ENCODE measurements around the gene CDK4.

CDK4 gene

GRCh38 chr12:57740656-57741412 lies 11.3 kb downstream of the CDK4 start:
- in situ Hi-C loops (cut with MboI; ENCODE audit: low sequenced_read_pairs) = no loop called here

DNA sequence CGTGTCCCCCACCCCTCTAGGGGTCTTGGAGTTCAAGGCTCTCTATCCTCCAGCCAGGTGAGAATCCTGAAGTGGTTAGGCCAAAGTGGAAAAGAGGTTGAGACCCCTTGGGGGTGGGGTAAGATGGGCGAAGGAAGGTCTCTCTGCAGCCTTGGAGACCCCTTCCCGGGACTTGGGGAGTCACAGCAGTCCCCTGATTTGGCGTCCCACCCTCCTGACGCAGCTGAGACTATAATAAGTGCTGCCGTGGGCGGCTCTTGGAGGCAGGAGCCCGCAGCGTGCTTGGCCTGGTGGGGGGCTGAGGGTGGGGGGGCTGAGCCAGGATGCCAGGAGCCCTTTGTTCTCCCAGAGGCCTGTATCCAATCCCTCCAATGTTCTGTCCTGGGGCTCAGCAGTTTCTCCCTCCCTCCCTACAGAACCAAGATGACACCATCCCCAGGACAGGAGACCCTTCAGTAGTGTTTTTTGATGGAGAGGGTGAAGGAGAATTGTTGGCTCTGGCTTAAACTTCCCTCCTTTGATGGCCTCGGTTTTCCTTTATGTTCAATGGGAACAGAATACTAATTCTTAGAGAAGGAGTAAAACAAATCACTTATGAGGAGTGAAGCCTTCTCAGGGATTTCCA lies 12.1 kb downstream of the CDK4 start:
- in situ Hi-C loops (cut with MboI; ENCODE audit: low sequenced_read_pairs) = no loop called here

GRCh38 chr12:57739387-57739786 lies 12.7 kb downstream of the CDK4 start:
- in situ Hi-C loops (cut with MboI; ENCODE audit: low sequenced_read_pairs) = no loop called here

- in situ Hi-C loops (cut with MboI; ENCODE audit: low sequenced_read_pairs) = no loop called here
These were observed 13.4 kb downstream of the CDK4 start, which contains the start of gene AGAP2 for GRCh38 chr12:57738661-57739237. AGAP2 (minus strand) TSS chr12:57738742; CDS start chr12:57738246, 496 bp downstream.

DNA sequence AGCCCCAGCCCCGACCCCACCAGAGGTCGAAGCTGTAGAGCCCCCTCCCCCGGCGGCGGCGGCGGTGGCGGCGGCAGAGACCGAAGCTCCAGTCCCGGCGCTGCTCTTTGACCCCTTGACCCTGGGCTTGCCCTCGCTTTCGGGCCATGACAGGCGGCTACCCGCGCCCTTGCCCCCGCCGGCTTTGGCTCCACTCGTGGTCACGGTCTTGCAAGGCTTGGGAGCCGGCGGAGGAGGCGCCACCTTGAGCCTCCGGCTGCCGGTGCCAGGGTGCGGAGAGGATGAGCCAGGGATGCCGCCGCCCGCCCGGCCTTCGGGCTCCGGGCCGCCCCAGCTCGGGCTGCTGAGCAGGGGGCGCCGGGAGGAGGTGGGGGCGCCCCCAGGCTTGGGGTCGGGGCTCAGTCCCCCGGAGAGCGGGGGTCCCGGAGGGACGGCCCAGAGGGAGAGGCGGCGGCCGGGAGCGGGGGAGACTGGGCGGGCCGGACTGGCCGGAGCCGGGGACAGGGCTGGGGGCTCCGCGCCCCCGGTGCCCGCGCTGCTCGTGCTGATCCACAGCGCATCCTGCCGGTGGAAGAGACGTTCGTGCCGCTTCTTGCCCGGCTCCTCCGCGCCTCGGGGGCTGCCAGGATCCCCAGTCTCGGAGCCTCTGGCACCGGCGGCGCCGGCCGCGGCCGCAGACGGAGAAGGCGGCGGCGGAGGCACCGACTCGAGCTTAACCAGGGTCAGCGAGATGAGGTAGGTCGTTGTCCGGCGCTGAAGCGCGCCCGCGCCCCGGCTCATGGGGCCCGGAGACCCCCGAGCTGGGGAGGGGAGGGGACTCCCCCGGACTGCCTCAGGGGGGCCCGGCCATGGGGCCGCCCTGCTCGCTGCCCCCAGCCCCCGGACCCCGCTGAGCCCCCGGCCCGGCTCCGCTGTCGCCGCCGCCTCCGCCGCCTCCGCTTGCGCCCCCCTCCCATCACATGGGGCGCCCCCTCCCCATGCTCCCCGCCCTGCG lies 14.3 kb downstream of the CDK4 start:
- in situ Hi-C loops (cut with MboI; ENCODE audit: low sequenced_read_pairs) = no loop called here

GRCh38 chr12:57736741-57737466 lies 15.2 kb downstream of the CDK4 start:
- in situ Hi-C loops (cut with MboI; ENCODE audit: low sequenced_read_pairs) = no loop called here

DNA sequence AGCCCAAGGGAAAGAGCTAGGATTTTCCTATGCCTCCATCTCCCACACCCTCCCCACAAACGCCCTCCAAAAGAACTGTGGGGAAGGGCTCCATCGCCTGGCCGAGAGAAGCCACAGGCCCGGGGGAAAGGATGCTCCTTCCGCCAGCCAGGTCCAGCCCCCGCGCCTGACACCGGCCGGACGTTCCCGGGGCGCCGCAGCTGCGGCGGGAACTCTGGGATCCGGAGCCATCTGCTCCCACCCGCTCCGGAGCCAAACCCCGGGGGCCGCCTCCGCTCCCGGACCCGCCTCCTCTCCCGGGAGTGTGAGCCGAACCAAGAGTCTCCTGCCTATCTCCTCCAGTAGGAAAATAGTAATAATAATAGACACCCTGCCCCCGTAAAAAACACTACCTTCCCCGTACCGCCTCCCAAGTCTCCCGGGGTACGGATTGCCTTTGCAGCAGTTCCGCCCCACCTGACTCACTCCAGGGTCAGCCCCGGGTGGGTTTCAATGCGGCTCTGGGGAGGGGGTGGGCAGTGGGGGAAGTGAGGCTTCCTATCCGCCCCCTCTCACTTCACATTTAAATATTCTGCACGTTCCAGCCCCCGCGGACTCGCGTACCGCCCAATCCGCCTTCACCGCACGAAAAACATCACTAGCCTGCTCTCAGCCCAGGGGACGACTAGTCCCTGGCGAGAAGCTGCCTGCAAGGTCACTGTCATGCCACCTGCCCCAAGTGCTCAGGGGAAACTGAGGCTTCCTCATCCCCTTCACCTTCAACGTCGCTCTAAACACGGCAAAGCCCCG lies 16.0 kb downstream of the CDK4 start:
- in situ Hi-C loops (cut with MboI; ENCODE audit: low sequenced_read_pairs) = no loop called here

DNA sequence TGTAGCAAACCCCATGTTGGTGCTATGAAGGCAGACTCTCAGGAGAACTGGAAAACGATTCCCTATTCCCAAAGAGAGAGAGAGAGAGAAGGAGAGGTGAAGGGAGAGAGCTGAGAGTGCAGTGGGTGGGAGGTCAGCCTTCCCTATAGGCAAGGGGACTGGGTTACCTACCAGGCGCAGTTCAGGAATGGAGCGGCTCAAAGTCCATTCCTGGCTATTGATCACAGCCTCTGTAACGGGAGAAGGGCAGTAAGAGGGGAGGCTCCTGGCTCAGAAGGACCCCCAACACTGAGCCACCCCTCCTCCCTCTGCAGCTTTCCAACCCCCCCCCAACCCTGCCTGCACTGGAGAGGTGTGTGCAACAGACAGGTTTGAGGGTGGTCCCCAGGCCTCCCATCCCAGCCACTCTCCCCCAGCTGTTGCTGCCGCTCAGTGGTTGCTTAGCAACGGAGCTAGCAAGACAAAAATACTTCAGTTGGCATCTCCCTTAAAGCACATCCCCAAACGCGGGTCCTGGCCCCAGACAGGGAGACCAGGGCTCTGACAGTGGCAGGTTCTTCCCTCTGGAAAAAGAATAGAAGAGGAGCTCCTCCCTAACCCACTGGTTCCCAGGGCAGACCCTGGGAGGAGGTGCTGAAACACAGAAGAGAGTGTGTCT lies 16.8 kb downstream of the CDK4 start:
- in situ Hi-C loops (cut with MboI; ENCODE audit: low sequenced_read_pairs) = no loop called here

- in situ Hi-C loops (cut with MboI; ENCODE audit: low sequenced_read_pairs) = no loop called here
These were observed 17.5 kb downstream of the CDK4 start for GRCh38 chr12:57734591-57734990.

GRCh38 chr12:57733928-57734327 lies 18.2 kb downstream of the CDK4 start:
- in situ Hi-C loops (cut with MboI; ENCODE audit: low sequenced_read_pairs) = no loop called here

DNA sequence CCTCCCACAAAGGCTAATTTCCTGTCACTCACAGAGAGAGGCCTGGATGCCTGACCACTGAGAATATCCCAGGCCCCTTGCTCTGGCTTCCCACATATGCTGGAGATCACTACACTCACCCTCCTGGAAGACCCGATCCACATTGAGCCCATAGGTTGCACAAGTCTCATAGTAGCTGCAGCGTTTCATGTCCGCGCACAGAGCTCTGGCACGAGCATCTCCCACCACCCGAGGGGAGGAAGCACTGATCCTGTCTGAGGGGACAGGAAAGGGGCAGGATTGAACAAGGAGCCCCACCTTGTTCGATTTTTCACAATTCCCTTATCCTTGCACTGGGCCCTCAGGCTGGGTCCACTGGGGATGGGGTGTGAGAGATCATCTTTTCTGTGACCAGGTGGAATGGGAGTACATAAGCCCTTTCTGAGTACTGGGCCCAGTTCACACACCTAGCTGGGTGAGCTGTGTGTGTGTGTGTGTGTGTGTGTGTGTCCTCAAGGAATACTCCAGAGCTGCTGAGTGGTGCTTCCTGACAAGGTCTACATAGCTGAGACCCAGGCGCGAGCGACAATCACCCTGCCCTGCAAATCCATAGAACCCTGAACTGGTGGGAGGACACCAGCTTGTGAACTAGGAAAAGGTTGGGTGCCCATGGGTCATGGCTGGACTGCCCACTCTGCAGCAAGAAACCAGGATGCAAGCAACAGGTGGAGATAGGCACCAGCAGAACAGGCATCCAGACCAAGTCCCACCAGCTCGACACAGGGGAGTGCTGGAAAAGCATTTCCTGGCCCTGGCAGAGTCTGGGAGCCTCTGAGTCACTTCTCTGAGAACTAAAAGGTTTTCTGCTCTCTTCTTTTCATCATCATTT lies 19.1 kb downstream of the CDK4 start:
- in situ Hi-C loops (cut with MboI; ENCODE audit: low sequenced_read_pairs) = no loop called here

- in situ Hi-C loops (cut with MboI; ENCODE audit: low sequenced_read_pairs) = no loop called here
These were observed 19.8 kb downstream of the CDK4 start for GRCh38 chr12:57732270-57732669.

DNA sequence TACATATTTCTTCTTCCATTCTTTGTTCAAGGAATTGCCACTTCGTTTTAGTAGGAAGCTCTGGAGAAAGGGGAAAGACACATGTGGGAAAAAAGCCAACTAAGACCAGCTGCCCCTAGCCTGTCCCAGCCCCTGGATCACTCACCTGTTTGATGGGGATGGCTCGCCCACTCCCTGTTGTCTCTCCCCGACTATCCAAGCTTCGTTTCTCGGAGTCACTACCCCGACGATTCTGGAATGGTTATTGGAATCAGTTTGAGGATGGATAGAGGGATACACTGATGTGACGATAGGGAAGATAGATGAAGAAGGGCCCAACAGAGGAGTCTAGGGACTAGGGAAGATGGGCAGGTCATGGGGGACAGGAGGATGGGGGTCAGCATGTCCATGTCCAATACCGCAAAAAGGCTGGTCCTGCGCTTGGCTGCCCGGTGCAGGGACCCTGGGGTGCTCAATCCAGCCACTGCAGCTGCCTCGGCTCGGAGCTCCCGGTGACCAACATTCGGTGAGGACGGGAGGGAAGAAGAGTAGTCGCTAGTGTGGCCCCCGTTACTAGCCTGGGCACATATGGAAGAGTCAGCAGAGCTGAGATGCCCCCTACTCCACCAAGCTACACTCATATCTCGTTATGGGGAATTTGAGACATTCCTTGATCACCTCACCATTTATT lies 20.6 kb downstream of the CDK4 start:
- in situ Hi-C loops (cut with MboI; ENCODE audit: low sequenced_read_pairs) = no loop called here

GRCh38 chr12:57730336-57731067 lies 21.6 kb downstream of the CDK4 start:
- in situ Hi-C loops (cut with MboI; ENCODE audit: low sequenced_read_pairs) = no loop called here

DNA sequence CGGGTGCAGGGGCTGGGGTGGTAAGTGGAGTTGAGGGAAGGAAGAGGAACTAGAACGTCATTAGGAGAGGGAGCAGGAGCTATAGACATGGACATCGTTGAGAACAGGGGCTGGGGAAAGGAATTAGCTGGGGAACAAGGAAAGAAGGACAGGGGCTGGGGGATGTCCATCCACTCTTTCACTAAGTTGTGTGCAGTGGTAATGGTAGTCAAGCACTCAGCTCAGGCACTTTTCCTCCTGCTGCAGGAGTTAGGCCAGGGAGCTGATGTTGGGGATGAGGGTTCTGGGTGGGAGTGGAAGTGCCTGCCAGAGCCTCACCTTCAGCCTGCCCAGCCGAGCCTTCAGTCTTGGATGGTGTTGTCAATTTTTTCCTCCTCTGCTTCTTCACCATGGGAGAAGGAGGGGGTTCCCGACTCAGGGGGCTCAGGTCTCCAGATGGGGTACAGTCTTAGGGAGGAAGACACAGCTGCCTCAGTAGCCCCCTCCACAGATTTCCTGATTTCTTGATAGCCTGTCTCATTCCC lies 22.7 kb downstream of the CDK4 start:
- in situ Hi-C loops (cut with MboI; ENCODE audit: low sequenced_read_pairs) = no loop called here

DNA sequence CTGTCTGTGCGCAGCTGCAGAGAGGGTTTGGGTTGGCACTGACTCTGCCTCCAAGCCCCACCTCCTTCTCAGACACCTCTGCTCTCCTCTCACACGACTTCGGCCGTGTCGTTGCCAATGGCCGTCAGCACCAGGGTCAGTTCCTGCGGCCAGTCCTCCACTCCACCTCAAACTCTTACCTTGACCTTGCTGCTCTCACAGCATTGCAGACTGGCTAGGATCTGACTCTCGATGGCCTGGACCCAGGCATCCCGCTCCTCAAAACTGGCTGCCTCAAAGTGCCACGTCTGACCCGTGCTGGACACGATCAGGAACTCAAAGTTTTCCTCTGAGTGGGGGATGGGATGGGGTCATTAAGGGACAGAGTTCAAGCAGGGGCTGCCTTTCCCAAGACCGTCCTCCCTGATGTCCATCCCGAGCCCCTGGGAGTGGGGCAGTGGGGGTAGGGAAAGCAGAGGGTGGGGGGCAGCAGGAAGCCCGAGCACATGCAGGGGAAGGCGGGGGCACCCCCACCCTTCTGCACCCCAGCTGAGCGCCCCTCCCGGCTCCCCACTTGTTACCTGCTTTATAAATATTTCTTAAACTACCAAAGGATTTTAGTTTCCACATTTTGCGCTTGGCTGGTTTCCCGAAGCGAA lies 24.2 kb downstream of the CDK4 start:
- in situ Hi-C loops (cut with MboI; ENCODE audit: low sequenced_read_pairs) = no loop called here
